NCI-H446 (cell line): ENCODE data around the gene PRXL2A.
A peak's percentile ranks its signal among the peaks of the same experiment; 100 is the strongest.
"Not testable (repeated sequence)": the region's sequence is repeated elsewhere in the genome, so short reads cannot be mapped to it uniquely, and the experiment has no call there.

Source experiments
- DNase-seq, 2 experiments: peaks; one replicate each; lab custom pipeline; 2025; lab: John Stamatoyannopoulos, UW

Gene PRXL2A

DNA sequence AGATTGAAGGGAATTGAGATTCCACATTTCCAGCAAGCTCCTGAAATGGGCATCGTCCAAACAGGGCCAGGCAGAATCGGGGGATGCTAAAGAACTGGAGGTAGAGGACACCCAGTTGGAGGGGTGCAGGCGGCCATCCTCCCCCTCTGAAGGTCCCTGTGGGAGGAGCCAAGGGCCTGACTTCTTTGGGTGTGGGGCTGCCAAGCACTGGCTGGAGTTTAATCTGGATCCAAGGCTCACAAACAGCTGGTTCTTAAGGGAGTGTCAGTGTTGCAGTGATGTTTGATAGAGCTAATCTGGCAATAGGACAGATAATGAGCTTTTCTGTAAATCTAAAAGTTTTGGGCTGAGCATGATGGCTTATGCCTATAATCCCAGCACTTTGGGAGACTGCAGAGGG is 66.6 kb downstream of the PRXL2A start:
- DNase-seq = no peak

DNA sequence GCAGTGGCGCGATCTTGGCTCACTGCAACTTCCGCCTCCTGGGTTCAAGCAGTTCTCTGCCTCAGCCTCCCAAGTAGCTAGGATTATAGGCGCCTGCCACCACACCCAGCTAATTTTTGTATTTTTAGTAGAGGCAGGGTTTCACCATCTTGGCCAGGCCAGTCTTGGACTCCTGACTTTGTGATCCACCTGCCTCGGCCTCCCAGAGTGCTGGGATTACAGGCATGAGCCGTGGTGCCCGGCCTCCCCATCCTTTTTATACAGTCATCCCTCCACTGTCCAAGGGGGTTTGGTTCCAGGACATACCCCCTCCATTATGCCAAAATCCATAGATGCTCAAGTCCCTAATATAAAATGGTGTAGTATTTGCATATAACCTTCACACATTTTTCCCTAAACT is 67.3 kb downstream of the PRXL2A start:
- not testable (repeated sequence) for DNase-seq

DNA sequence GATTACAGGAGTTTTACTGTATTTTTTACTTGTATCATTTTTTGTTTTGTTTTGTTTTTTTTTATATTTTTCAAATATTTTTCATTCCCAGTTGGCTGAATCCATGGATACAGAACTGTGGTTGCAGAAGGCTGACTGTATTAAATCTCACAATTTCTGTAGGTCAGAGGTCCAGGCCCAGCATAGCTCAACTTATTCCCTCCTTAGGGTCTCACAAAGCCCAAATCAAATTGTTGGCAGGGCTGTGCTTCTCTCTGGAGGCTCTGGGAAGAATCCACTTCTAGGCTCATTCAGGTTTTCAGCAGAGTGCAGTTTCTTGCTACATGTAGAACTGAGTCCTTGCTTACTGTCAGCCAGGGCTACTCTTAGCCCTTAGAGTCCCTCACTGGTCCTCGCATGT is 68.3 kb downstream of the PRXL2A start:
- DNase-seq = no peak

DNA sequence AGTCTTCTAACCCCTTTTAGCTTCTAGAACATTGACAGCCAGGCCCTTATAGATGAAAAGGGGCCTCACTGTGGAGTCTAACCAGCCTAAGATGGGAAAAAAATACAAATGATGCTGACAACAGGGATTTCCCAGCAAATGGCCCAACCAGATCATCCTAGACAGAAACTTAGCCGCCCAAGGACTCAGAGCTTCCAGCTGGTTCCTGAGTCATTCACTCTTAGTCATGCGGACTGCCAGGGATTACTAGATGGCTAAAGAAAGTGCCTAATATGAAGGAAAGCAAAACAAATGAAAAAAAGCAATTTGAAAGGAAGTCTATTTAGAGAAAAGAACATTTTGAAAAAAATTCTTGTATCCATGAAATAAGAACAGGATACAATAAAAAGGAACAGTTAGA is 69.5 kb downstream of the PRXL2A start:
- DNase-seq = no peak

DNA sequence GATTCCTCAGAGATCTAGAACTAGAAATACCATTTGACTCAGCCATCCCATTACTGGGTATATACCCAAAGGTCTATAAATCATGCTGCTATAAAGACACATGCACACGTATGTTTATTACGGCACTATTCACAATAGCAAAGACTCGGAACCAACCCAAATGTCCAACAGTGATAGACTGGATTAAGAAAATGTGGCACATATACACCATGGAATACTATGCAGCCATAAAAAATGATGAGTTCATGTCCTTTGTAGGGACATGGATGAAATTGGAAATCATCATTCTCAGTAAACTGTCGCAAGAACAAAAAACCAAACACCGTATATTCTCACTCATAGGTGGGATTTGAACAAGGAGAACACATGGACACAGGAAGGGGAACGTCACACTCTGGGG is 72.0 kb downstream of the PRXL2A start:
- DNase-seq = not testable (repeated sequence)

DNA sequence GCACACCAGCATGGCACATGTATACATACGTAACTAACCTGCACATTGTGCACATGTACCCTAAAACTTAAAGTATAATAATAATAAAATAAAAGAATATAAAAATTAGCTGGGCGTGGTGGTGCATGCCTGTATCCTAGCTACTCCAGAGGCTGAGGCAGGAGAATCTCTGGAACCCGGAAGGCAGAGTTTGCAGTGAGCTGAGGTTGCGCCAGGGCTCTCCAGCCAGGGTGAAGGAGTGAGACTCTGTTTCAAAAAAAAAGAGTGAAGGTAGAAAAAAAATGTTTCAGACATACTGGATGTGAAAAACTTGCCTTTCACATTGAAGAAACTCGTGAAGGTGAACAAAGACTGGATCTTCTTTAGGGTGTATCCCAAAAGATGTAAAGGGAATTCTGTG is 72.5 kb downstream of the PRXL2A start:
- DNase-seq = no peak

DNA sequence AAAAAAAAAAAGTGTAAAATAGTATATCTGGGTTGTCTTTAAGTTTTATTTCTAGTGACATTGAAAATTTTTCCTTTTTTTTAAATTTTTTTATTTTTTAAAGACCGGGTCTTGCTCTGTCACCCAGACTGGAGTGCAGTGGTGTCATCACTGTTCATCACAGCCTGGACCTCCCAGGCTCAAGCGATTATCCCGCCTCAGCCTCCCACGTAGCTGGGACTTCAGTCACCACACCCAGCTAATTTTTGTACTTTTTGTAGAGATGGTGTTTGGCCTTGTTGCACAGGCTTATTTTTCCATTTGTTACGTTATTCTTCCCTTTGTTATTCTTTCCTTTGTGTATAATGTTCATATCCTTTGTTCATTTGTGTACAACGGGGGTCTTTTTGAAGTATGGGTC is 75.9 kb downstream of the PRXL2A start:
- no peak for DNase-seq

DNA sequence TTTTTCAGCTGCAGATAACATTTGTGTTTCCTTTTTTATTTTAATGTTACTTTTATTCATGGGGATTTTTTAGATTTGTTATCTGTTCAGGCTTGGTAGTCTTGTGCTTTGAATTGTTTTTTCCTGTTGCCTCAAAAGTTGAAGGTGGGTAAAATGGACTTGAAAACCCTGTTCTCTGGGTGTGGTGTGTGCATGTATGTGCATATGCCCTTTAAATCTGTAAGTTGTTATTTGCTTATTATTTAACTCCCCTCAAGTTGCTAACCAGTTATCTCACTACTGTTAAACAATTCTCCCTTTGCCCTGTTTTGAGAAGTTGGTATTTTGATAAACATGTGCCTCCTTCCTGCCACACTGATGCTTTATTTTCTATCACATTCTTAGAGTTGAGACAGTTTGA is 76.3 kb downstream of the PRXL2A start:
- no peak for DNase-seq

DNA sequence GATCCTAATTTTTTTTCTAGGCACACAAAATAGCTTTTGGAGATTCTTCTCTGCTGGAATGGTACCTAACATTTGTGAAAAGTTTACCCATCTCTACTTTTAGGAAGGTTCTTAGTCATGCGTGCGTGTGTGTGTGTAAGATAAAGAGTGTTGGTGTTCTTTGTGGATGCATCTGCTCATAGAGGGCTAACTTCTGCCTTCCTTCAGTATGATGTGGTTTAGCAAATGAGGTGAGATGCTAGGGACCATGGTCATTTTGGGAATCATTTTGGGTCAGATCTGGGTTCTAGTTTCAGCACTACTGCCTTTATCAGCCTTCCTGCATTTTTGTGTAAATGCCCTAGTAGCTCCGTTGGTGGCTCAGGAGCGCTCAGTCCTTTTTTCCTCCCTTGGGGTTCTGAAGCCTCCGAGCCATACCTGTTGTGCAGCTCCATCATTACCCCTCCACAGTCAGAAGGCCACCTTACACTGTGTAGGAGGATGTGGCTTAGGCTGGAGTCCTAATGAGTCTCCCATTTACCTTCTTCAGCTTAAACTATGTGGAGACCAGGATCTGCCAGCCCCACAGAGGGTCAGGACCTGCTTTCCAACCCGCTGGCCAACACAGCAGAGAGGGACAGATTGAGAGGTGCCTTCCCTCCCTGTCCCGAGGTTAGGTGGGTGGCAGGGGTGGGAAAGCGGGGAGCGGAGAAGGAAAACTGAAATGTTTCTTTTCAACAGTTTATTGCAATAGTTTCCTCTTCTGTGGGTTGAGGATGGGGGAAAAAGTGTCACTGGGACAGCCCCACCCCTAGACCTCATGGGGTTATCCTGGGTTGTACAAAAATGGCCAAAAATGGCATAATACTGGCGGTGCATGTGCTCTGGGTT is 77.0 kb downstream of the PRXL2A start:
- no peak for DNase-seq

DNA sequence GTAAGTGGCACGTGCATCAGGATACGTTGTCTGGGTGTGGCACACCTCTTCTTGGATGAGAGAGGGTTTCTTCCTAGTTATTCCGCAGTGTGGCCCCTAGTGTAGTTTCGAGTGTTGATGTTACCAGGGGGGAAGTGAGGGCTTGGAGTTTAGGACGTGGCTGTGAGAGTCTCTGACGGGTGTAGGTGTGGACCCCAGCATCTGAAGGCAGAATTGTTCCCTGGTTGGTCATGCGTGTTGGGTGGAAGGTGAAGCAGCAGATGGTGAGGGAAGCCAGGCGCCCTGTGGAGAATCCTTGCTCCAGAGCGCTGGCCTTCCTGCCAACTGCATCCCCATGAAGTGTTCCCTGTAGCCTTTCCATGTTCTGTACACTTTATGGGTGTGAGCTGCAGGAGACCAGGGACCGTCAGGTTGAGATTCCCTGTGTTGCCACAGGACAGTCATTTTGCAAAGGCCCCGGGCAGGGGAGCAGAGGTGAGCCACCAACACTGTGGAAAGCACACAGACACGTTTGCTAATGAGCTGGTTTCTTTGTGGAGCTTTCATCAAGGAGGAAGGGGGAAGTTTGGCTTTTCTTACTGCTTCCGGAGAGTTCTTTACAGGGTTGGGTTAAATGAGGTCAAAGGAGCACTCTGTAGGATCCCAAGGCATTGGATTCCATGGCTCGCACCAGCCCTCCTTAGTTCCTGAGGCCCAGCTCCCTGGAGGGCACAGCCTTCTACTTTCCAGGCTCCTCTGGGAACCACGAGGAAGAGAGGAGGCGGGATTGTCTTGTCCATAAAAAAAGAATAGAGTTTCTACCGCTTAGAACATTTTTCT is 77.8 kb downstream of the PRXL2A start:
- DNase-seq = peak in 1 of 2 experiments; percentile 32
